B cell (primary cell): Measurements from ENCODE around the gene KIRREL3.

Experiments used
- EZH2 ChIP-seq: IDR thresholded peaks from 2 replicates; pipeline ENCODE4 v1.6.1; 2012; ENCODE audit warnings: borderline replicate concordance, low read depth, mild to moderate bottlenecking, moderate library complexity, low read length; ENCODE audit not compliant: insufficient read depth, poor library complexity, severe bottlenecking
- TF ChIP-seq, protein P1 (sequence below): fragments of 200-600 bp; IDR thresholded peaks from one replicate; pipeline ENCODE4 v1.8.0; 2022; ENCODE audit warnings: antibody characterized with exemption, mild to moderate bottlenecking

DNA sequence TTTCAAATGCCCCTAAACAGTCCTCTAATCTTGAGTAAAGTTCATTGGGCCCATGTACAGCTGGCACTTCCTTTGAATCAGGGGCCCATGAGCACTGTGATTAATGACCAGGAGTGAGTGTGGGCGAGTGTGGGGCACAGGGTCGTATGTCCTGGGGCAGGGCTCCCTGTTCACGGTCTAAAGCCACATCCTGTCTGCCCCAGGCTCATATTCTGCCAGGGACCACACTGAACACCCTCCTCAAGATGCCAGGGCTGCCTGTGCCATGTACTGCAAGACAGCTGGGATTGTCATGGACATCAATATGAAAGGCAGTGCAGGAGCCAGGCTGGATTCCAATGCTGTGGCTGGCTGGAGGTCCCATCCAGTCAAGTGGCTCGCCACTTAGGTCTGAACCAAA is 130.5 kb downstream of the KIRREL3 start:
- TF ChIP-seq, protein P1, sequence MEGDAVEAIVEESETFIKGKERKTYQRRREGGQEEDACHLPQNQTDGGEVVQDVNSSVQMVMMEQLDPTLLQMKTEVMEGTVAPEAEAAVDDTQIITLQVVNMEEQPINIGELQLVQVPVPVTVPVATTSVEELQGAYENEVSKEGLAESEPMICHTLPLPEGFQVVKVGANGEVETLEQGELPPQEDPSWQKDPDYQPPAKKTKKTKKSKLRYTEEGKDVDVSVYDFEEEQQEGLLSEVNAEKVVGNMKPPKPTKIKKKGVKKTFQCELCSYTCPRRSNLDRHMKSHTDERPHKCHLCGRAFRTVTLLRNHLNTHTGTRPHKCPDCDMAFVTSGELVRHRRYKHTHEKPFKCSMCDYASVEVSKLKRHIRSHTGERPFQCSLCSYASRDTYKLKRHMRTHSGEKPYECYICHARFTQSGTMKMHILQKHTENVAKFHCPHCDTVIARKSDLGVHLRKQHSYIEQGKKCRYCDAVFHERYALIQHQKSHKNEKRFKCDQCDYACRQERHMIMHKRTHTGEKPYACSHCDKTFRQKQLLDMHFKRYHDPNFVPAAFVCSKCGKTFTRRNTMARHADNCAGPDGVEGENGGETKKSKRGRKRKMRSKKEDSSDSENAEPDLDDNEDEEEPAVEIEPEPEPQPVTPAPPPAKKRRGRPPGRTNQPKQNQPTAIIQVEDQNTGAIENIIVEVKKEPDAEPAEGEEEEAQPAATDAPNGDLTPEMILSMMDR, result no peak
- no peak for TF ChIP-seq EZH2
